Activated CD8-positive, alpha-beta memory T cell treated with anti-CD3 and anti-CD28 coated beads, Interleukin-2, amount 10 ng/mL, durations not matched to agents 7 days and 5 days (primary cell): ENCODE results near the gene KSR1. TPM values are rescaled to one million over a fixed set of nuclear protein-coding genes. Genes with fewer than 3 reads are reported as not detected.
"Not testable (repeated sequence)": the region's sequence is repeated elsewhere in the genome, so short reads cannot be mapped to it uniquely, and the experiment has no call there.

Experiments
- ATAC-seq: fragments of 150-1000 bp; cut with Tn5 transposase; one replicate; pipeline ENCODE4 v1.10.0; 2021; ENCODE audit warnings: moderate library complexity
- CTCF ChIA-PET: fragments of 350-600 bp; sonication (Branson Sonifier 250); formaldehyde crosslinking; loops from one replicate; lab custom pipeline; 2021; ENCODE audit warnings: antibody characterized with exemption; lab: Charles Lee
- DNase-seq: peaks from one replicate; pipeline ENCODE4 v3.0.0-alpha.2; 2020
- H3K27ac Mint-ChIP-seq: one replicate; pipeline ENCODE4 v1.8.0; 2021; ENCODE audit warnings: mild to moderate bottlenecking, mixed read lengths
- H3K27me3 Mint-ChIP-seq: one replicate; pipeline ENCODE4 v1.8.0; 2021; ENCODE audit warnings: mixed read lengths
- H3K36me3 Mint-ChIP-seq: one replicate; pipeline ENCODE4 v1.8.0; 2021; ENCODE audit warnings: mild to moderate bottlenecking, mixed read lengths
- H3K4me1 Mint-ChIP-seq: one replicate; pipeline ENCODE4 v1.8.0; 2021; ENCODE audit warnings: mixed read lengths
- H3K4me3 Mint-ChIP-seq: one replicate; pipeline ENCODE4 v1.8.0; 2021; ENCODE audit warnings: mild to moderate bottlenecking, moderate library complexity, mixed read lengths
- H3K9me3 Mint-ChIP-seq: one replicate; pipeline ENCODE4 v1.8.0; 2022; ENCODE audit warnings: low read depth, mixed read lengths
- total RNA-seq, 2 experiments: library from RNA; stranded (reverse); gene quantifications; one replicate each; pipeline ENCODE4 v1.2.3, GENCODE V29; 2021

Gene KSR1
- total RNA-seq, 2 experiments from 2014 or later: 56.6 to 70.4 TPM

- H3K4me3 Mint-ChIP-seq: no peak overlapping the region
- no peak for ATAC-seq
- no peaks in the 10 kb centered on the region for H3K4me1 Mint-ChIP-seq
- H3K9me3 Mint-ChIP-seq: no peaks in the 10 kb centered on the region
- no peak overlapping the region for H3K27ac Mint-ChIP-seq
- H3K27me3 Mint-ChIP-seq: no peaks in the 10 kb centered on the region
- H3K36me3 Mint-ChIP-seq: no peaks in the 10 kb centered on the region
- CTCF ChIA-PET: interaction anchor here (1.0 kb wide), 1 partner anchor 27 kb away, joined by 3 read pairs; no protein-coding TSS in a partner anchor
- no peak for DNase-seq
Measured at GRCh38 chr17:27430383-27430840, 25.8 kb upstream of the KSR1 start.

DNA sequence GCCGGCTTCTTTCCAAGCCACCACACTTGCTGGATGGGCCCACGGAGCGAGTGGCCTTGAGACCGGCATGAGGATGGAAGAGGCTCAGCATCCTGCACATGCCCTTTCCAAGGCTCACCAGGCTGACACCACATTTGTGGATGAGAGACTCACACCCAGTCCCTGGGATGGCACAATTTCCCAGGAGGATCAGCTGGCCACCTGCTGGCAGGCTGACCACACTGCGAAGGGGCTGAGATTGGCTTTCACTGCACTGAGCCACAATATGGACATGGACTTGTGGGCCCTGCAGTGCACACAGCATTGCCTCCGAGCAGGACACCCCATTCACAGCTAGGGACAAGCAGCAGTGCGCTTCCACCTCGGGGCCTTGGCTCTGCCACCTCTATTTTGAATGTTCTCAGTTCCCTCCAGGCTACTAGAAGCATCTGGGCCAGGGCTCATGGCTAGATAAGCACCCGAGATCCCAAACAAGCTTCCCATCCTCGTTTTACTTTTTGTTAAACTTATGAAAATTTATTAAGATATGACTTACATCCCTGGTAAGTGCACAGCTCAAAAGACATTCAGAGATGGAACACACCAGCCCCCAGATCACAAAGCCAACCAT, 25.3 kb upstream of the KSR1 start:
- no peaks in the 10 kb centered on the region for H3K4me1 Mint-ChIP-seq
- H3K4me3 Mint-ChIP-seq: no peak overlapping the region
- H3K9me3 Mint-ChIP-seq: no peaks in the 10 kb centered on the region
- CTCF ChIA-PET: interaction anchor here (0.7 to 1.0 kb wide), 2 partner anchors 26 to 169 kb away, joined by 3 read pairs; no protein-coding TSS in a partner anchor
- H3K27me3 Mint-ChIP-seq: no peaks in the 10 kb centered on the region
- DNase-seq (no peak), ATAC-seq (no peak)
- H3K27ac Mint-ChIP-seq: no peak overlapping the region
- no peaks in the 10 kb centered on the region for H3K36me3 Mint-ChIP-seq

DNA sequence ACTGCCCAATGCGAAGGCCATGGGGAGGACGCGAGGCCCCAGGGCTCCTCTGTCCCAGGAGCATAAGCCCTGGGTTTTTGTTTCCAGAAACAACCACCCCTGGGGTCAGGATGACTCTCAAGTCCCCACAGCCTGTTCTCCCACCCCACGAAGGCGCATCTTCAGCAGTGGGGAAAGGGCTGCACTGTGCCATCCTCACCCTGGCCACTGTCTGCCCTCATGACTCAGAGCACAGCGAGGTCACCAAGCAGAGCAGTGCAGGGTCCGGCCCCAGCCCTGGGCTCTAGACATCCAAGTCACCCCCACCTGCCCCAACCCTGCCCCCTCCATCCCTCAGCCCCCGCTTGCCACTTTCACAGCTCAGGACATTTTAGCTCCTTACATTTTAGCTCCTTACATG, 22.7 kb upstream of the KSR1 start:
- CTCF ChIA-PET: interaction anchor here (2.0 kb wide), 1 partner anchor 18 kb away, joined by 4 read pairs; no protein-coding TSS in a partner anchor
- Mint-ChIP-seq H3K27ac (no peak overlapping the region), H3K4me3 (no peak overlapping the region), H3K9me3 (no peaks in the 10 kb centered on the region), H3K27me3 (no peaks in the 10 kb centered on the region), H3K4me1 (no peaks in the 10 kb centered on the region), H3K36me3 (no peaks in the 10 kb centered on the region)
- DNase-seq: no peak
- ATAC-seq: no peak

GRCh38 chr17:27435431-27436070, 20.7 kb upstream of the KSR1 start:
- not testable (repeated sequence) for H3K9me3 Mint-ChIP-seq, DNase-seq, ATAC-seq, H3K36me3 Mint-ChIP-seq, H3K27me3 Mint-ChIP-seq, H3K4me1 Mint-ChIP-seq, H3K4me3 Mint-ChIP-seq, H3K27ac Mint-ChIP-seq
- CTCF ChIA-PET: interaction anchor here (1.3 kb wide), 1 partner anchor 215 kb away, joined by 3 read pairs; no protein-coding TSS in a partner anchor

DNA sequence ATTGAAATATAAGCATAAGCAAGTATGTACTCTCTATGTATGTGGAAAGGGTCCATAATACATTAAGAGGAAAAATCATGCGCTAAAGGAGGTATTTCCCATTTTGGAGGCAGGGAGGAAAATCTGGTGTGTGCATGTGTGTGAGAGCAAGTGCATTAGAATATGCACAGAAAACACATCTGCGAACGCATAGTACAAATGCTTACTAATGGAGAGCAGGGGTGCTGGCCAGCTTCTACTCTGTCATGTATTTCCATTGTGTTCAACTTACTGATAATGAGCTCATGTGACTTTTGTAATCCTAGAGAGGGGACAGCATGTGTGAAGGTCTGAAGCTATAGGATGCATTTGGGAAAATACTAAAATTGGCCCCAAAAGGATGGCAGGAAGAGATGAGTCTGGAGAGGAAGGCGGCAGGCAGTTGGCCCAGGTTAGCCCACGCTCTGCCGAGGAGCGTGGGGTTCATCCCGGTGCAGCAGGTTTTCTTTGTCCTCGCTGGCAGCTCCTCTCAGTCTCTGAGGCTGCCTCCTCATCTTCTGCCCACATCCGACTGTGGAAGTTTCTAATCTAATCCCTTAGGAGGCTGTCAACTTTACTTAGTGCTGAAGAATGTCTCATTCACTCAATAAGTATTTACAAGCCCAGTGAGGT, 17.8 kb upstream of the KSR1 start:
- Mint-ChIP-seq H3K36me3 (no peaks in the 10 kb centered on the region), H3K4me1 (peaks cover 8% of the 10 kb centered on the region), H3K27ac (no peak overlapping the region), H3K4me3 (no peak overlapping the region), H3K27me3 (no peaks in the 10 kb centered on the region), H3K9me3 (no peaks in the 10 kb centered on the region)
- DNase-seq (no peak), ATAC-seq (no peak)
- CTCF ChIA-PET: interaction anchor here (1.0 kb wide), 1 partner anchor 161 kb away, joined by 4 read pairs; no protein-coding TSS in a partner anchor

- H3K9me3 Mint-ChIP-seq: no peaks in the 10 kb centered on the region
- no peak for ATAC-seq
- no peak overlapping the region for H3K4me3 Mint-ChIP-seq
- DNase-seq: no peak
- H3K36me3 Mint-ChIP-seq: no peaks in the 10 kb centered on the region
- no peak overlapping the region for H3K27ac Mint-ChIP-seq
- no peaks in the 10 kb centered on the region for H3K27me3 Mint-ChIP-seq
- peaks cover 8% of the 10 kb centered on the region for H3K4me1 Mint-ChIP-seq
- CTCF ChIA-PET: interaction anchor here (1.0 kb wide), 1 partner anchor 160 kb away, joined by 4 read pairs; no protein-coding TSS in a partner anchor
Measured at GRCh38 chr17:27439342-27439741, 16.9 kb upstream of the KSR1 start.

- CTCF ChIA-PET: interaction anchor here (1.0 kb wide), 1 partner anchor 157 kb away, joined by 4 read pairs; no protein-coding TSS in a partner anchor
- H3K4me1 Mint-ChIP-seq: peaks cover 8% of the 10 kb centered on the region
- no peaks in the 10 kb centered on the region for H3K36me3 Mint-ChIP-seq
- H3K27ac Mint-ChIP-seq: no peak overlapping the region
- H3K9me3 Mint-ChIP-seq: no peaks in the 10 kb centered on the region
- peaks cover 10% of the 10 kb centered on the region for H3K27me3 Mint-ChIP-seq
- DNase-seq (no peak), ATAC-seq (no peak)
- H3K4me3 Mint-ChIP-seq: no peak overlapping the region
Measured at GRCh38 chr17:27442702-27443101, 13.5 kb upstream of the KSR1 start.

GRCh38 chr17:27443491-27443890, 12.8 kb upstream of the KSR1 start:
- no peaks in the 10 kb centered on the region for H3K36me3 Mint-ChIP-seq
- DNase-seq: no peak
- ATAC-seq: no peak
- no peak overlapping the region for H3K27ac Mint-ChIP-seq
- H3K9me3 Mint-ChIP-seq: no peaks in the 10 kb centered on the region
- no peak overlapping the region for H3K4me3 Mint-ChIP-seq
- H3K4me1 Mint-ChIP-seq: peaks cover 8% of the 10 kb centered on the region
- CTCF ChIA-PET: no interaction called here
- H3K27me3 Mint-ChIP-seq: peaks cover 13% of the 10 kb centered on the region

GRCh38 chr17:27445971-27446370, 10.3 kb upstream of the KSR1 start:
- H3K9me3 Mint-ChIP-seq: no peaks in the 10 kb centered on the region
- ATAC-seq (no peak), DNase-seq (no peak)
- H3K36me3 Mint-ChIP-seq: no peaks in the 10 kb centered on the region
- CTCF ChIA-PET: no interaction called here
- H3K4me1 Mint-ChIP-seq: no peaks in the 10 kb centered on the region
- H3K4me3 Mint-ChIP-seq: no peak overlapping the region
- peaks cover 13% of the 10 kb centered on the region for H3K27me3 Mint-ChIP-seq
- H3K27ac Mint-ChIP-seq: no peak overlapping the region

- Mint-ChIP-seq H3K36me3 (no peaks in the 10 kb centered on the region), H3K27me3 (peaks cover 13% of the 10 kb centered on the region), H3K4me3 (no peak overlapping the region), H3K9me3 (no peaks in the 10 kb centered on the region), H3K4me1 (no peaks in the 10 kb centered on the region), H3K27ac (no peak overlapping the region)
- CTCF ChIA-PET: no interaction called here
- ATAC-seq: no peak
- no peak for DNase-seq
Measured at GRCh38 chr17:27446569-27447301, 9.5 kb upstream of the KSR1 start.

- not testable (repeated sequence) for DNase-seq, H3K4me1 Mint-ChIP-seq, H3K9me3 Mint-ChIP-seq, H3K27ac Mint-ChIP-seq, H3K36me3 Mint-ChIP-seq, ATAC-seq, H3K4me3 Mint-ChIP-seq
- peaks cover 13% of the 10 kb centered on the region for H3K27me3 Mint-ChIP-seq
- CTCF ChIA-PET: interaction anchor here (1.1 to 1.3 kb wide), 2 partner anchors 151 to 153 kb away, joined by 3 to 5 read pairs; no protein-coding TSS in a partner anchor
Measured at GRCh38 chr17:27448534-27448933, 7.7 kb upstream of the KSR1 start.

GRCh38 chr17:27449541-27449940, 6.7 kb upstream of the KSR1 start:
- no peaks in the 10 kb centered on the region for H3K36me3 Mint-ChIP-seq
- peaks cover 13% of the 10 kb centered on the region for H3K4me1 Mint-ChIP-seq
- no peak overlapping the region for H3K27ac Mint-ChIP-seq
- H3K27me3 Mint-ChIP-seq: peaks cover 13% of the 10 kb centered on the region
- ATAC-seq (no peak), DNase-seq (no peak)
- CTCF ChIA-PET: interaction anchor here (1.1 to 1.3 kb wide), 2 partner anchors 150 to 152 kb away, joined by 3 to 5 read pairs; no protein-coding TSS in a partner anchor
- no peaks in the 10 kb centered on the region for H3K9me3 Mint-ChIP-seq
- H3K4me3 Mint-ChIP-seq: no peak overlapping the region

DNA sequence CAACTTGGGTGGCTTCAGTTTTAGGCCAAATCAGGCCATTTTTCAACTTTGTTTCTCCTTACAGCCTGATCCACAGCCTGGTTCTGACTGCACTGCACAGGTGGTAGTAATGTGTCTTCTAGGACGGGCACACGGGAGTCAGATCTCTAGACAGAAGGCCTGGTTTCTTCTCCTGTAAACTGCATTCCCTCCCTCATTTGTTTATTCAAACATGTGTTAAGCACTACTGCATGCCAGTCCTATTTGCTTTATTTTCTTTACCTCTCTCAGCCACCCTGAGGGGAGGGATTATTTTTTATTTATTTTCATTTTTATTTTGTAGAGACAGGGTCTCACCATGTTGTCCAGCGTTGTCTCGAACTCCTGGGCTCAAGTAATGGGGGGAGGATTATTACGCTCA, 6.3 kb upstream of the KSR1 start:
- CTCF ChIA-PET: no interaction called here
- DNase-seq (no peak), ATAC-seq (no peak)
- no peaks in the 10 kb centered on the region for H3K36me3 Mint-ChIP-seq
- no peaks in the 10 kb centered on the region for H3K9me3 Mint-ChIP-seq
- peaks cover 13% of the 10 kb centered on the region for H3K27me3 Mint-ChIP-seq
- no peak overlapping the region for H3K27ac Mint-ChIP-seq
- H3K4me1 Mint-ChIP-seq: peaks cover 15% of the 10 kb centered on the region
- H3K4me3 Mint-ChIP-seq: no peak overlapping the region
